ENCODE measurements around the gene NR4A1. TPM values are rescaled to one million over a fixed set of nuclear protein-coding genes. Genes with fewer than 3 reads are reported as not detected.

The NR4A1 gene
- total RNA-seq, 1 donor from 2014 or later: 2.3 TPM

DNA sequence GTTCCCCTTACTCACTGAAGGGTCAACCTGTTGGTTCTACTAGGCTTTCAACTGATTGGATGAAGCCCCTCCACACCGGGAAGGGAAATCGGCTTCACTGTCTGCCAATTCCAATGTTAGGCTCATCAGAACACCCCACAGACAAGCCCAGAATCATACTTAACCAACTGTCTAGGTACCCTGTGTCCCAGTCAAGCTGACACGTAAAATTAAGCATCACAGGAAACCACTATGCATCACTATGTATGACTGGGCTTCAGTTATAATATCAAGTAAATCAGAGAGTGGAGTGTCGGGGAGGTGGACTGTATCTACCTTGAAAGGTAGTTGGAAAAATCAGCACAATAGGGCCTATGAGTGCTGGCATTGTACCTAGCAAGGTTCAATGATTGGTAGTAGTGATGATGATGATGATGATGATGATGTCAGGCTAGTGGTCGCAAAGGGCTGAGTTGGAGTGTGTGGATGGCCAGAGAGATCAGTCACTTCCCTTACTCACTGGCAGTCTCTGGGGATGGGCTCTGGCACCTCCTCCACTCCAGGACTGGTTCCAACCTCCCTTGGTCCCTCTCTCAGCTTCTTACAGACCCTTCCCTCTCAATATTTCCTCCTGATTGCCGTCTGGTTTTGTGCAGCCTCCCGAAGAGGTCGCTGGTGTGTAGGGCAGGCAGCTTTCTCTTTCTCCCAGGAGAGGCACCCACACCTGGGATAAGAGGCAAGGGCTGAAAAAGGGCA is 15.3 kb downstream of the NR4A1 start:
- H3K4me2 ChIP-seq (ENCODE audit: low read length): no peak overlapping the region
- no peaks in the 10 kb centered on the region for H3K27me3 ChIP-seq (ENCODE audit: insufficient read depth, low read length)
- H3K4me1 ChIP-seq (ENCODE audit: insufficient read depth, low read length): peaks cover 21% of the 10 kb centered on the region
- Mint-ChIP-seq H3K27me3 (ENCODE audit: low read depth, unreplicated experiment) (peaks cover 20% of the 10 kb centered on the region), H3K9me3 (ENCODE audit: unreplicated experiment) (no peaks in the 10 kb centered on the region), H3K27ac (ENCODE audit: unreplicated experiment) (no peak overlapping the region), H3K4me1 (ENCODE audit: low read depth, unreplicated experiment) (peaks cover 4% of the 10 kb centered on the region), H3K36me3 (ENCODE audit: low read depth, unreplicated experiment) (no peaks in the 10 kb centered on the region), H3K4me3 (ENCODE audit: unreplicated experiment) (peak overlapping the region; percentile 23)
- H3K79me2 ChIP-seq (ENCODE audit: insufficient read depth, low read length): peaks cover 18% of the 10 kb centered on the region
- DNase-seq (ENCODE audit: low read depth) (no peak), FAIRE-seq (no peak)
- peaks cover 14% of the 10 kb centered on the region for H4K20me1 ChIP-seq (ENCODE audit: insufficient read depth, low read length)
- H2AFZ ChIP-seq (ENCODE audit: low read depth, low read length): peak overlapping the region; percentile 7
- H3K36me3 ChIP-seq (ENCODE audit: insufficient read depth, low read length): no peaks in the 10 kb centered on the region
- no peak for TF ChIP-seq EZH2 (IDR thresholded peaks at IDR 0.05; ENCODE audit: insufficient read depth, low read length)
- TF ChIP-seq, protein P1, sequence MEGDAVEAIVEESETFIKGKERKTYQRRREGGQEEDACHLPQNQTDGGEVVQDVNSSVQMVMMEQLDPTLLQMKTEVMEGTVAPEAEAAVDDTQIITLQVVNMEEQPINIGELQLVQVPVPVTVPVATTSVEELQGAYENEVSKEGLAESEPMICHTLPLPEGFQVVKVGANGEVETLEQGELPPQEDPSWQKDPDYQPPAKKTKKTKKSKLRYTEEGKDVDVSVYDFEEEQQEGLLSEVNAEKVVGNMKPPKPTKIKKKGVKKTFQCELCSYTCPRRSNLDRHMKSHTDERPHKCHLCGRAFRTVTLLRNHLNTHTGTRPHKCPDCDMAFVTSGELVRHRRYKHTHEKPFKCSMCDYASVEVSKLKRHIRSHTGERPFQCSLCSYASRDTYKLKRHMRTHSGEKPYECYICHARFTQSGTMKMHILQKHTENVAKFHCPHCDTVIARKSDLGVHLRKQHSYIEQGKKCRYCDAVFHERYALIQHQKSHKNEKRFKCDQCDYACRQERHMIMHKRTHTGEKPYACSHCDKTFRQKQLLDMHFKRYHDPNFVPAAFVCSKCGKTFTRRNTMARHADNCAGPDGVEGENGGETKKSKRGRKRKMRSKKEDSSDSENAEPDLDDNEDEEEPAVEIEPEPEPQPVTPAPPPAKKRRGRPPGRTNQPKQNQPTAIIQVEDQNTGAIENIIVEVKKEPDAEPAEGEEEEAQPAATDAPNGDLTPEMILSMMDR (IDR thresholded peaks at IDR 0.05; ENCODE audit: insufficient read depth, low read depth, low read length): no peak
- H3K27ac ChIP-seq (ENCODE audit: low read depth, low read length): no peak overlapping the region
- no peak overlapping the region for H3K4me3 ChIP-seq (ENCODE audit: insufficient read depth, low read depth, low read length)
- no peaks in the 10 kb centered on the region for H3K9me3 ChIP-seq (ENCODE audit: insufficient read depth, low read depth, low read length)
- H3K9ac ChIP-seq (ENCODE audit: low read length): no peak overlapping the region

DNA sequence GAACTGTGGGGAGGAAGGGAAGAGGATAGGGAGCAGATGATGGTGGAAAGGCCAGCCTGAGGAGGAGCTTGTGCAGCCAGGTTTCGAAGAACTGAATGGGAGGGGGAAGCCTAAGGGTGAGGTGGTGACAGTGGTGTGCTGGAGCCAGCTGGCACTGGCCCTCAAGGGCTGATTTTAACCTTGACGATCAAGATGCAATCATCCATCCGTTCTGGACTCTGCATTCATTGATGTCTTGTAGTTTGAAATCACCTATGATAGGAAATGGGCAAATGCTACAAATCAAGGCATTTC is 15.8 kb downstream of the NR4A1 start:
- DNase-seq (ENCODE audit: low read depth) (no peak), FAIRE-seq (no peak)
- H3K79me2 ChIP-seq (ENCODE audit: insufficient read depth, low read length): peaks cover 23% of the 10 kb centered on the region
- H3K4me3 ChIP-seq (ENCODE audit: insufficient read depth, low read depth, low read length): no peak overlapping the region
- Mint-ChIP-seq H3K4me1 (ENCODE audit: low read depth, unreplicated experiment) (peaks cover 6% of the 10 kb centered on the region), H3K4me3 (ENCODE audit: unreplicated experiment) (peak overlapping the region; percentile 23), H3K9me3 (ENCODE audit: unreplicated experiment) (no peaks in the 10 kb centered on the region), H3K27ac (ENCODE audit: unreplicated experiment) (no peak overlapping the region), H3K27me3 (ENCODE audit: low read depth, unreplicated experiment) (peaks cover 20% of the 10 kb centered on the region), H3K36me3 (ENCODE audit: low read depth, unreplicated experiment) (peaks cover under 1% of the 10 kb centered on the region)
- no peaks in the 10 kb centered on the region for H3K36me3 ChIP-seq (ENCODE audit: insufficient read depth, low read length)
- no peak overlapping the region for H3K9ac ChIP-seq (ENCODE audit: low read length)
- no peaks in the 10 kb centered on the region for H3K9me3 ChIP-seq (ENCODE audit: insufficient read depth, low read depth, low read length)
- peaks cover 21% of the 10 kb centered on the region for H3K4me1 ChIP-seq (ENCODE audit: insufficient read depth, low read length)
- no peak overlapping the region for H3K27ac ChIP-seq (ENCODE audit: low read depth, low read length)
- peaks cover 19% of the 10 kb centered on the region for H4K20me1 ChIP-seq (ENCODE audit: insufficient read depth, low read length)
- peak overlapping the region; percentile 7 for H2AFZ ChIP-seq (ENCODE audit: low read depth, low read length)
- H3K27me3 ChIP-seq (ENCODE audit: insufficient read depth, low read length): no peaks in the 10 kb centered on the region
- no peak overlapping the region for H3K4me2 ChIP-seq (ENCODE audit: low read length)
- TF ChIP-seq, protein P1 (IDR thresholded peaks at IDR 0.05; ENCODE audit: insufficient read depth, low read depth, low read length): no peak
- TF ChIP-seq EZH2 (IDR thresholded peaks at IDR 0.05; ENCODE audit: insufficient read depth, low read length): no peak

Data from astrocyte (in vitro differentiated cells and primary cell).